Measurements from ENCODE around the gene AHCYL2.
"Not testable (repeated sequence)": the region's sequence is repeated elsewhere in the genome, so short reads cannot be mapped to it uniquely, and the experiment has no call there.

Gene AHCYL2

GRCh38 chr7:129423700-129424410 is 199.0 kb downstream of the AHCYL2 start:
- DNase-seq (ENCODE audit: low read depth in 2 of 2): no peak

- no peak for DNase-seq (ENCODE audit: low read depth in 2 of 2)
These were observed 201.7 kb downstream of the AHCYL2 start for GRCh38 chr7:129426482-129426881.

- no peak for DNase-seq (ENCODE audit: low read depth in 2 of 2)
These were observed 202.8 kb downstream of the AHCYL2 start for GRCh38 chr7:129427526-129428045.

- DNase-seq (ENCODE audit: low read depth in 2 of 2): no peak
These were observed 207.2 kb downstream of the AHCYL2 start for GRCh38 chr7:129431911-129432643.

GRCh38 chr7:129433847-129434674 is 209.2 kb downstream of the AHCYL2 start, which contains the start of gene STRIP2:
STRIP2 (plus strand) TSS chr7:129434432; CDS start chr7:129434473, 41 bp downstream.
- DNase-seq (ENCODE audit: low read depth in 2 of 2): peak; percentile 75 to 77

GRCh38 chr7:129434675-129435318 is 210.0 kb downstream of the AHCYL2 start:
- no peak for DNase-seq (ENCODE audit: low read depth in 2 of 2)

GRCh38 chr7:129435414-129435829 is 210.6 kb downstream of the AHCYL2 start:
- DNase-seq (ENCODE audit: low read depth in 2 of 2): no peak

- no peak for DNase-seq (ENCODE audit: low read depth in 2 of 2)
These were observed 211.6 kb downstream of the AHCYL2 start for GRCh38 chr7:129436335-129436923.

- no peak for DNase-seq (ENCODE audit: low read depth in 2 of 2)
These were observed 212.4 kb downstream of the AHCYL2 start for GRCh38 chr7:129437190-129437589.

- DNase-seq (ENCODE audit: low read depth in 2 of 2): no peak
These were observed 213.5 kb downstream of the AHCYL2 start for GRCh38 chr7:129438281-129438838.

GRCh38 chr7:129438839-129439651 is 214.2 kb downstream of the AHCYL2 start:
- no peak for DNase-seq (ENCODE audit: low read depth in 2 of 2)

GRCh38 chr7:129439963-129440625 is 215.3 kb downstream of the AHCYL2 start:
- DNase-seq (ENCODE audit: low read depth in 2 of 2): no peak

- no peak for DNase-seq (ENCODE audit: low read depth in 2 of 2)
These were observed 218.8 kb downstream of the AHCYL2 start for GRCh38 chr7:129443612-129444011.

GRCh38 chr7:129444776-129445175 is 219.9 kb downstream of the AHCYL2 start:
- DNase-seq (ENCODE audit: low read depth in 2 of 2): not testable (repeated sequence)

- not testable (repeated sequence) for DNase-seq (ENCODE audit: low read depth in 2 of 2)
These were observed 222.1 kb downstream of the AHCYL2 start for GRCh38 chr7:129446925-129447324.

GRCh38 chr7:129447445-129447844 is 222.6 kb downstream of the AHCYL2 start:
- not testable (repeated sequence) for DNase-seq (ENCODE audit: low read depth in 2 of 2)

GRCh38 chr7:129448608-129449007 is 223.8 kb downstream of the AHCYL2 start:
- DNase-seq (ENCODE audit: low read depth in 2 of 2): not testable (repeated sequence)

GRCh38 chr7:129450295-129450694 is 225.5 kb downstream of the AHCYL2 start:
- no peak for DNase-seq (ENCODE audit: low read depth in 2 of 2)

- DNase-seq (ENCODE audit: low read depth in 2 of 2): no peak
These were observed 227.9 kb downstream of the AHCYL2 start for GRCh38 chr7:129452589-129453231.
